Naive thymus-derived CD4-positive, alpha-beta T cell (primary cell): ENCODE results near the gene SLC66A2. TPM values are rescaled to one million over a fixed set of nuclear protein-coding genes. Genes with fewer than 3 reads are reported as not detected.

Experiments
- ATAC-seq: fragments of 150-1000 bp; cut with Tn5 transposase; 2 replicates; pipeline ENCODE4 v1.10.0; 2021; ENCODE audit warnings: mild to moderate bottlenecking, moderate library complexity
- CTCF ChIA-PET: fragments of 350-600 bp; sonication (Branson Sonifier 250); formaldehyde crosslinking; loops from one replicate; lab custom pipeline; 2021; ENCODE audit warnings: antibody characterized with exemption; lab: Charles Lee
- POLR2A ChIA-PET: fragments of 350-600 bp; sonication (Branson Sonifier 250); formaldehyde crosslinking; loops from one replicate; lab custom pipeline; 2021; ENCODE audit warnings: antibody characterized with exemption, inconsistent platforms; lab: Charles Lee
- DNase-seq, 9 donors: peaks; one replicate each; pipeline versions ENCODE4 v3.0.0 to v3.0.0-alpha.2; 2020 to 2022; ENCODE audit warnings: mixed read lengths in 1 of 9
- H3K27ac ChIP-seq: one replicate; pipeline ENCODE4 v1.7.0; 2013; ENCODE audit warnings: mild to moderate bottlenecking, low read depth, low read length, moderate library complexity
- H3K27me3 ChIP-seq, 2 donors: one replicate each; pipeline ENCODE4 v1.7.0; 2013; ENCODE audit warnings: low read length in 2 of 2, mild to moderate bottlenecking in 2 of 2, moderate library complexity in 2 of 2; ENCODE audit not compliant: control insufficient read depth in 2 of 2, insufficient read depth in 2 of 2
- H3K36me3 ChIP-seq, 3 experiments: 1 replicate in 2 of 3; 2 replicates in 1 of 3; pipeline ENCODE4 v1.7.0; 2013; ENCODE audit warnings: low read length in 3 of 3, mild to moderate bottlenecking in 3 of 3, moderate library complexity in 1 of 3; ENCODE audit not compliant: insufficient read depth in 3 of 3, control insufficient read depth in 2 of 3
- H3K4me1 ChIP-seq, 2 donors: one replicate each; pipeline ENCODE4 v1.7.0; 2013; ENCODE audit warnings: low read length in 2 of 2, mild to moderate bottlenecking in 2 of 2, moderate library complexity in 1 of 2; ENCODE audit not compliant: control insufficient read depth in 2 of 2, insufficient read depth in 2 of 2
- H3K4me3 ChIP-seq: 2 replicates; pipeline ENCODE4 v1.7.0; 2013; ENCODE audit warnings: mild to moderate bottlenecking, low read length
- H3K9me3 ChIP-seq, 3 experiments: 1 replicate in 2 of 3; 2 replicates in 1 of 3; pipeline ENCODE4 v1.7.0; 2013; ENCODE audit warnings: low read length in 3 of 3; ENCODE audit not compliant: control insufficient read depth in 2 of 3
- H3K27ac Mint-ChIP-seq, 9 donors: one replicate each; pipeline ENCODE4 v1.8.0; 2020 to 2022; ENCODE audit warnings: mixed read lengths in 9 of 9, mild to moderate bottlenecking in 8 of 9, moderate library complexity in 5 of 9, inconsistent platforms in 2 of 9
- H3K27me3 Mint-ChIP-seq, 5 donors: one replicate each; pipeline ENCODE4 v1.8.0; 2021 to 2022; ENCODE audit warnings: mixed read lengths in 5 of 5, mild to moderate bottlenecking in 1 of 5
- H3K36me3 Mint-ChIP-seq, 5 donors: one replicate each; pipeline ENCODE4 v1.8.0; 2020 to 2022; ENCODE audit warnings: mixed read lengths in 5 of 5, mild to moderate bottlenecking in 3 of 5, inconsistent platforms in 1 of 5
- H3K4me1 Mint-ChIP-seq, 7 donors: one replicate each; pipeline ENCODE4 v1.8.0; 2020 to 2022; ENCODE audit warnings: mixed read lengths in 7 of 7, mild to moderate bottlenecking in 3 of 7, inconsistent platforms in 1 of 7
- H3K4me3 Mint-ChIP-seq, 10 donors: one replicate each; pipeline ENCODE4 v1.8.0; 2020 to 2022; ENCODE audit warnings: mild to moderate bottlenecking in 10 of 10, mixed read lengths in 10 of 10, moderate library complexity in 6 of 10, inconsistent platforms in 2 of 10
- H3K9me3 Mint-ChIP-seq, 11 donors: one replicate each; pipeline ENCODE4 v1.8.0; 2020 to 2022; ENCODE audit warnings: mixed read lengths in 11 of 11, mild to moderate bottlenecking in 4 of 11, inconsistent platforms in 1 of 11, moderate library complexity in 1 of 11
- intact Hi-C, 2 donors: fragments of 100-400 bp; cut with micrococcal nuclease; formaldehyde crosslinking; loops; one replicate each; pipeline ENCODE4 v1.15.1; 2023
- polyA plus RNA-seq, 2 donors: library from polyadenylated mRNA; unstranded; fragments of 300-500 nt; fragmentation: Illumina TruSeq; gene quantifications; one replicate each; pipeline ENCODE4 v1.2.3, GENCODE V29; 2021
- total RNA-seq, 6 experiments: library from RNA in 5 of 6; stranded (reverse) in 5 of 6; gene quantifications; 1 replicate in 5 of 6; 2 replicates in 1 of 6; pipeline ENCODE4 v1.2.3 and lab custom pipeline; 2021 to 2026

Gene SLC66A2
- total and polyA plus RNA-seq, 7 experiments from 2014 or later: 14.9 to 106 (median 34.1) TPM

GRCh38 chr18:79942211-79942610 lies 9.2 kb downstream of the SLC66A2 start:
- Histone ChIP-seq H3K27me3 (no peaks in the 10 kb centered on the region), H3K36me3 (peaks cover 0 to 50% (median 7%) of the 10 kb centered on the region in 3 experiments), H3K4me3 (no peak overlapping the region), H3K27ac (no peak overlapping the region), H3K4me1 (peaks cover 0 to 11% of the 10 kb centered on the region in 2 donors), H3K9me3 (peaks cover 0 to 5% (median 0%) of the 10 kb centered on the region in 3 experiments)
- Mint-ChIP-seq H3K27me3 (no peaks in the 10 kb centered on the region), H3K4me3 (no peak overlapping the region), H3K9me3 (peaks cover 0 to 26% (median 8%) of the 10 kb centered on the region in 11 donors), H3K36me3 (peaks cover 18 to 58% (median 39%) of the 10 kb centered on the region in 5 donors), H3K27ac (peak overlapping the region in 2 of 9 donors; percentile 42 to 53), H3K4me1 (peaks cover 20 to 54% (median 39%) of the 10 kb centered on the region in 7 donors)
- CTCF ChIA-PET: interaction anchor here (0.6 kb wide), 1 partner anchor 46 kb away, joined by 3 read pairs; no protein-coding TSS in a partner anchor
- ATAC-seq (no peak), DNase-seq (no peak)
- intact Hi-C loops: no loop called here
- POLR2A ChIA-PET: no interaction called here

- no peak overlapping the region for H3K4me3 ChIP-seq
- CTCF ChIA-PET: interaction anchor here (0.6 kb wide), 1 partner anchor 45 kb away, joined by 3 read pairs; no protein-coding TSS in a partner anchor
- Mint-ChIP-seq H3K4me1 (peaks cover 20 to 50% (median 35%) of the 10 kb centered on the region in 7 donors), H3K27ac (peak overlapping the region in 1 of 9 donors; percentile 42), H3K36me3 (peaks cover 18 to 64% (median 44%) of the 10 kb centered on the region in 5 donors), H3K27me3 (no peaks in the 10 kb centered on the region), H3K9me3 (peaks cover 0 to 32% (median 8%) of the 10 kb centered on the region in 11 donors), H3K4me3 (no peak overlapping the region)
- H3K36me3 ChIP-seq: peaks cover 0 to 52% (median 7%) of the 10 kb centered on the region in 3 experiments
- peaks cover 0 to 11% (median 0%) of the 10 kb centered on the region in 3 experiments for H3K9me3 ChIP-seq
- DNase-seq (no peak), ATAC-seq (no peak)
- no peaks in the 10 kb centered on the region for H3K27me3 ChIP-seq
- H3K27ac ChIP-seq: no peak overlapping the region
- intact Hi-C loops: no loop called here
- POLR2A ChIA-PET: no interaction called here
- H3K4me1 ChIP-seq: peaks cover 0 to 11% of the 10 kb centered on the region in 2 donors
Measured at GRCh38 chr18:79941473-79942119, 9.9 kb downstream of the SLC66A2 start.

DNA sequence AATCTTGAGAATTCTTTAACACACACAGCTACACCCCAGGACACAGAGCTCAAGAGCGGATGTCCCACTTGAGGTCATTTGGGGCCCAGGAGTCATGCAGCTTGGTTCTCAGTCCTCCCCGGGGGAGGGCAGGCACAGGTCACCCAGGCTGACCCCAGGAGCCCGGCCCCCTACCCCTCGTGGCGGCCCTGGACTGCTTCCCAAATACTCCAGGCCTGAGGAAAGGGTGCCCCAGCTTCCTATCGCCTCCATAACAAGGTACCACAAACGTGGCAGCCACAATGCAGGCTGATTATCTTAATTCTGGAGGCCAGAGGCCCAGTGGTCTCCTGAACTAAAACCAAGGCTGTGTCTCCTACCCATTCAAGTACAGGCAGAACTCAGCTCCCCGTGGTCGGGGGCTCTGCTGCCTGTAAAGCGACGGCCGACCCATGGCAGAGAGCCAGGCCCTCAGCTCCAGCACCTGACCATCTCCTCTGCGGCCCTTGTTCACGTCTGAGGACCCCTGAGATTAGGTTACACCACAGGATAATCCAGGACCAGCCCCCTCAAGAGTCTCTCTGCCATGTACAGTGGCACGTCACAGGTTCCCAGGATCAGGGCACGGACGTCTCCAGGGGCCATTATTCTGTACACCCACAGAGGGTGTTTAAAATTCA lies 10.5 kb downstream of the SLC66A2 start:
- ChIA-PET POLR2A (interaction anchor here (0.7 kb wide), 1 partner anchor 11 kb away, joined by 4 read pairs; no protein-coding TSS in a partner anchor), CTCF (no interaction called here)
- H3K27me3 Mint-ChIP-seq: no peaks in the 10 kb centered on the region
- peaks cover 18 to 45% (median 29%) of the 10 kb centered on the region in 7 donors for H3K4me1 Mint-ChIP-seq
- ATAC-seq (no peak), DNase-seq (no peak)
- Histone ChIP-seq H3K4me1 (peaks cover 0 to 11% of the 10 kb centered on the region in 2 donors), H3K27ac (no peak overlapping the region), H3K4me3 (no peak overlapping the region), H3K27me3 (no peaks in the 10 kb centered on the region), H3K36me3 (peaks cover 0 to 53% (median 7%) of the 10 kb centered on the region in 3 experiments), H3K9me3 (peaks cover 0 to 16% (median 0%) of the 10 kb centered on the region in 3 experiments)
- intact Hi-C loops: no loop called here
- no peak overlapping the region for H3K4me3 Mint-ChIP-seq
- H3K27ac Mint-ChIP-seq: peak overlapping the region in 1 of 9 donors; percentile 38
- peaks cover 19 to 71% (median 51%) of the 10 kb centered on the region in 5 donors for H3K36me3 Mint-ChIP-seq
- H3K9me3 Mint-ChIP-seq: peaks cover 0 to 38% (median 8%) of the 10 kb centered on the region in 11 donors

GRCh38 chr18:79940126-79940813 lies 11.2 kb downstream of the SLC66A2 start:
- Histone ChIP-seq H3K27ac (no peak overlapping the region), H3K27me3 (no peaks in the 10 kb centered on the region), H3K36me3 (peaks cover 0 to 60% (median 7%) of the 10 kb centered on the region in 3 experiments), H3K4me1 (peaks cover 0 to 11% of the 10 kb centered on the region in 2 donors), H3K4me3 (no peak overlapping the region), H3K9me3 (peaks cover 0 to 23% (median 0%) of the 10 kb centered on the region in 3 experiments)
- intact Hi-C loops: no loop called here
- DNase-seq (no peak), ATAC-seq (no peak)
- Mint-ChIP-seq H3K27ac (peak overlapping the region in 4 of 9 donors; percentile 36 to 87 (median 48)), H3K27me3 (no peaks in the 10 kb centered on the region), H3K9me3 (peaks cover 0 to 45% (median 12%) of the 10 kb centered on the region in 11 donors), H3K36me3 (peaks cover 26 to 77% (median 58%) of the 10 kb centered on the region in 5 donors), H3K4me1 (peaks cover 15 to 41% (median 26%) of the 10 kb centered on the region in 7 donors), H3K4me3 (no peak overlapping the region)
- ChIA-PET POLR2A (interaction anchor here (0.7 kb wide), 1 partner anchor 11 kb away, joined by 4 read pairs; no protein-coding TSS in a partner anchor), CTCF (no interaction called here)

DNA sequence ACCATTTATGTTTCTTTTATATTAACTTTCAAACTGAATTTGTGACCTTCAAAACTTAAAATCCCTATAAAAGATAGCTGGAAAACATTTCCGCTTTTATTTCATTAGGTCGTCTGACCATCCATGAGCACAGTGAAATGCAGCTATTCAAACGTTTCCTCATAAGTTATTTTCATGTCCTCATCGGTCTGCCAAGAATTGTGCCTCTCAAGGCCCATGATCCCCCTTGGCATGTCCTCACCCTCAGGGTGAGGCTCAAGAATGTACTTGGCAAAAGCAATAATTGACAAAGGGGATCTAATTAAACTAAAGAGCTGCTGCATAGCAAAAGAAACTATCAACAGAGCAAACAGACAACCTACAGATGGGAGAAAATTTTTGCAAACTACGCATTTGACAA lies 12.4 kb downstream of the SLC66A2 start:
- POLR2A ChIA-PET: no interaction called here
- H3K4me1 Mint-ChIP-seq: peaks cover 4 to 29% (median 14%) of the 10 kb centered on the region in 7 donors
- H3K27me3 ChIP-seq: no peaks in the 10 kb centered on the region
- peaks cover 29 to 89% (median 69%) of the 10 kb centered on the region in 5 donors for H3K36me3 Mint-ChIP-seq
- no peak overlapping the region for H3K27ac Mint-ChIP-seq
- H3K27me3 Mint-ChIP-seq: no peaks in the 10 kb centered on the region
- peaks cover 0 to 57% (median 21%) of the 10 kb centered on the region in 11 donors for H3K9me3 Mint-ChIP-seq
- no peak overlapping the region for H3K4me3 Mint-ChIP-seq
- CTCF ChIA-PET: no interaction called here
- H3K9me3 ChIP-seq: peaks cover 0 to 31% (median 0%) of the 10 kb centered on the region in 3 experiments
- no peak for ATAC-seq
- DNase-seq: no peak
- H3K27ac ChIP-seq: no peak overlapping the region
- intact Hi-C loops: no loop called here
- H3K4me1 ChIP-seq: peaks cover 0 to under 1% of the 10 kb centered on the region in 2 donors
- H3K36me3 ChIP-seq: peaks cover 0 to 70% (median 7%) of the 10 kb centered on the region in 3 experiments
- no peak overlapping the region for H3K4me3 ChIP-seq

GRCh38 chr18:79938196-79938595 lies 13.3 kb downstream of the SLC66A2 start:
- DNase-seq (no peak), ATAC-seq (no peak)
- H3K9me3 ChIP-seq: peaks cover 0 to 39% (median 0%) of the 10 kb centered on the region in 3 experiments
- H3K4me3 ChIP-seq: no peak overlapping the region
- H3K27me3 Mint-ChIP-seq: no peaks in the 10 kb centered on the region
- no peak overlapping the region for H3K27ac ChIP-seq
- H3K4me3 Mint-ChIP-seq: peak overlapping the region in 1 of 10 donors; percentile 33
- no peaks in the 10 kb centered on the region for H3K27me3 ChIP-seq
- no peak overlapping the region for H3K27ac Mint-ChIP-seq
- H3K9me3 Mint-ChIP-seq: peaks cover 8 to 66% (median 30%) of the 10 kb centered on the region in 11 donors
- POLR2A ChIA-PET: no interaction called here
- peaks cover 0 to 78% (median 7%) of the 10 kb centered on the region in 3 experiments for H3K36me3 ChIP-seq
- H3K36me3 Mint-ChIP-seq: peaks cover 29 to 97% (median 78%) of the 10 kb centered on the region in 5 donors
- CTCF ChIA-PET: no interaction called here
- H3K4me1 Mint-ChIP-seq: peaks cover 2 to 27% (median 13%) of the 10 kb centered on the region in 7 donors
- no peaks in the 10 kb centered on the region for H3K4me1 ChIP-seq
- intact Hi-C loops: no loop called here
